Activated T-helper 1 cell treated with Interleukin-2 at 50 U/mL for 16 hours (primary cell): ENCODE data around the gene OGFOD2.
"Not testable (repeated sequence)": the region's sequence is repeated elsewhere in the genome, so short reads cannot be mapped to it uniquely, and the experiment has no call there.

ENCODE experiments used
- DNase-seq: peaks from one replicate; pipeline ENCODE4 v3.0.0-alpha.2; 2020; ENCODE audit warnings: low read depth

The OGFOD2 gene

DNA sequence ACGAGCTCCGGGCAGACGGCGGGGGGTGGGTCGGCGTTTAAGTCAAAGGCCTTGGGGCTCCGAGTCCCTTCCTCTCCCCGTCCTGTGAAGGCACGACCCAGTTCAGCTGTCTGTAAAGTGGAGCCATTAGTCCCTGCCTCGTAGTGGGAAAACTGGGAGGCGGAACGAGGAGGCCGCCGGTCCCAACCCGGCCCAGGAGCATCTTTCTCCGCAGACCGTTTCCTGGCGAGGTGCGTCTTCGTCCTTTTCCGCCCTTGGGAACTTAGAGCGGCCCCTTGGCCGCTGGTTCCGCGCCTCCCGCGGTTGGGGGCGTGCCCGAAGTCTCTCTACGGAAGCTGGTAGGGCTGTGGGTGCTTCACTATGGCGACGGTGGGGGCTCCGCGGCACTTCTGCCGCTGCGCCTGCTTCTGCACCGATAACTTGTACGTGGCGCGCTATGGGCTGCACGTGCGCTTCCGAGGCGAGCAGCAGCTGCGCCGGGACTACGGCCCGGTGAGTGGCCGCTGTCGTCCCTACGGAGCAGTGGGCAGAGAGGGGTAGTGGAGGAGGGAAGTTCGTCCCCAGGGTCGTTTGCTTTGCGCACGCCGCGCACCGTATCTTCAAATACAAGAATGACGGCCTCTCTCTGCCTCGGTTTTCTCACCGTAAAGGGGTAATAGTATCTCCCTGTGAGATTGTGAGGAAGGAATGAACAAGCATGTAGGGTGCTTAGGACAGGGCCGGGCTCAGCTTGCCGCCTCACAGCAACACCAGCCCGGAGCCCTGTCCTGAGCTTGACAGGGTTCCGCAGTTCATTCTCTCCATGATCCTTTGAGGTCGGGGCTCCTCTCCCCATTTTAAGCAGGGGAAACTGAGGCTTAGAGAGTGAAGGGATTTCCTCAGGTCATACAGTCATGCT, at the start of gene OGFOD2:
Gene OGFOD2, plus strand, starts transcription at position 353 of the 898 bp plus-strand sequence. Its CDS starts 8 bp downstream, at position 361.
- peak; percentile 88 for DNase-seq

DNA sequence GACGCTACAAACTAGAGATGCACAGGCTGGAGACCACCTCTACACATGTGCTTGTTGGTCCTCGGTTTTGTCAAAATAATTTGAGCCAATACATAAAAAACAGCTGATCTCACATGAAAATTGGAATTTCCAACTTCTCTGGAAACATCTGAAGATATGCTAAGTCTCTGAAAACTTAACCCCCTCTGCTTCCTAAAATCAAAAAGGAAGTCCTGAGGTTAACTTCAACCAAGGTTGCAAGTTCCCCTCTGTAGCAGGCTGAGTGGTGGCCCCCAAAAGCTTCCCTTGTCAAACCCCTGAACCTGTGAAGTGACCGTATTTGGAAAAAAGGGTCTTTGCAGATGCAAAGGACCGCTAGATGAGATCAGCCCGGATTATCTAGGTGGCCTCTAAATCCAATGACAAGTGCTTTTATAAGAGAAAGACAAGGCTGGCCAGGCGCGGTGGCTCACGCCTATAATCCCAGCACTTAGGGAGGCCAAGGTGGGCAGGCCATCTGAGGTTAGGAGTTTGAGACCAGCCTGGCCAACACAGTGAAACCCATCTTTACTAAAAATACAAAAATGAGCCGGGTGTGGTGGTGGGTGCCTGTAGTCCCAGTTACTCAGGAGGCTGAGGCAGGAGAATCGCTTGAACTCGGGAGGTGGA, 47.2 kb upstream of the OGFOD2 start:
- DNase-seq: no peak

DNA sequence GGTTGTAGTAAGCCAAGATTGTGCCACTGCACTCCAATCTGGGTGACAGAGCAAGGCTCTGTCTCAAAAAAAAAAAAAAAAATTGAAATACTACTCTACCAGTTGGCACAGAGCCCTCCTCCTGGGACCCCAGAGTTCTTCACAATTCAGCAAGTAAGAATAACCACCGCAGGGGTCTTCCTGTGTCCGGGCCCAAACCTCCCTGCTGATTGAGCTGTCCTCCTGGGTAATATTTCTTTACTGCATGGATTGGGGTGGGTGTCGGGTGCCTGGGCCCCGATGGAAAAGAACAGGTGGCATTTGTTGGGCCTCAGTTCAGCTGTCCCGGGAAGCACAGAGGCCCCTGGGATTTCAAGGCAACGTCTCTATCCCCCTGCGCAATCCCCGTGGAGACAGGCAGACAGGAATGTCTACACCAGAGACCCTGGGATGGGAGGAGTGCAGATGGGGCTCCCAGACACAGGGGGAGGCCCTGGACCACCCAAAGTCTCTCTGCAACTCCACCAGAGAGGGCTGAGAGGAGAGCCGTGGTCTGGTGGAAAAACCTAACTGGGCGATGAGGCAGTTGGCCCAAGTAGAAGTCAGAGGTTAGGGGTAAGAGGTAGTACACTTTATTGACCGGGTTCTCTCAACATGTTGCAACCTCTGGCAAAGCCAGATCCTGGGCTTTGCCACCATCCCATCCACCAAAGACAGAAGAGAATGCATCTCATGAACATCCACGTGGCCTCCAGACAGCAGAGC, 46.5 kb upstream of the OGFOD2 start:
- DNase-seq: no peak

DNA sequence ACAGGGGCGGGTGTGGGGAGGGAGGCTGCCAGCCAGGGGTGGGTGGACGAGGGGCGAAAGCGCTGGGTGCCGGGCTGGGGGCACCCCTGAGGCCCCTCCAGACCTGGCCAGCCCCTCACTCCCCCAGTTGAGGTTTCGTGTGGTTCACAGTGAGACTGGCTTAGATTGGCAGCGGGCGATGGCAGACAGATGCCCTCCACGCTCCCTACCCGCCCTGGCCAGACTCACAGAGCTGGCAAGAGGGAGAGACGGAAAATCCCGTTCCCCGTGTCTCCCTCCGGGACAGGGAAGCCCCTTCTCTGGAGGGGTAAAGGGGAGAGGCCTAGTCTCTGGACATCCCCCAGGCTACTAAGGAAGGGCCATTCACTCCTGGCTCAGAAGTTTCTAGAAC, 45.9 kb upstream of the OGFOD2 start:
- no peak for DNase-seq

DNA sequence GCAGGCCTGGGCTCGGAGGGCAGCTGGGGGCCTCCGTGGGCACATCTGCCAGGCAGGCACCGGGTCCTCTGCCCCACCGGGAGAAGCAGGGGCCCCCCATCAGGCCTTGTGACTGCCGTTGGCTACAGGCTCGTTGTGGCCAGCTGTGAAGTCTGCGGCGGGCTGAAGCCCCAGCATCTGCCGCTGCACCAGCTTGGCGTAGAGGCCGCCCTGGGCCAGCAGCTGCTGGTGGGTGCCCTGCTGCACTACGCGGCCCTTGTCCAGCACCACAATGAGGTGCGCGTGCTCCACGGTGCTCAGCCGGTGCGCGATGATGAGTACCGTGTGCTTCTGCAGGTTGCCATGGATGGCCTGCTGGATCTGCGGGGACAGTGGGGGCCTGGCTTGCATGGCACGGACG, 45.2 kb upstream of the OGFOD2 start:
- no peak for DNase-seq

DNA sequence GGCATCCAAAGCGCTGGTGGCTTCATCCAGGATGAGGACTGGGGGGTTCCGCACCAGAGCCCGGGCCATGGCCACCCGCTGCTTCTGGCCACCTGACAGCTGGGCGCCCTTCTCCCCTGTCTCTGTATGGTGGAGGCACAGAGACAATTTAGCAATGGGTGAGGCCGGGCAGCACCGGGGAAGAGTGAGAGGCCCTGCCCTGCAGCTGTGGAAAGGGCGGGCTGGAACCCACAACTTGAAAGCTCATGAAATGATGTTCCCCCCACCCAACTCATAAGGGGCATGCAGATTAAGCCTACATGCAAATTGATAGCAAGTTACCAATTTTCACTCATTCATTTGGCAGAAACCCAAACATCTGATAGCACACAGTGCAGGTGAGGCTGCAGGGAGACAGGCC, 42.8 kb upstream of the OGFOD2 start:
- DNase-seq: no peak

DNA sequence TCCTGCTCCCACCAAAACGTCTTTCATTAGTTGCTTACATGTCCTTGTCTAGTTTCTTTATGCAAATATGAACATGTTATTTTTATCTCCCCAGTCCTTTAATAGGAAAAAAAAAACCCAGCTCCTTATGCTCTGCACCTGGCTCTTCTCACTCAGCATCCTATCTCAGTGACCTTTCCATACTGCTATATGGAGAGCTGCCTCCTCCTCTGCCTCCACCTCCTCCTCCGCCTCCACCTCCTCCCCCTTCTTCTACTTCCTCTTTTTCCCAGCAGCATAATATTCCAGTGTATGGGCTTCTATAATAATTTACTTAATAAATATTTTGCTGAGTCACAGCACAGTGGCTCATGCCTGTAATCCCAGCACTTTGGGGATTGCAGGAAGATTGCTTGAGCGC, 40.3 kb upstream of the OGFOD2 start:
- DNase-seq: no peak

DNA sequence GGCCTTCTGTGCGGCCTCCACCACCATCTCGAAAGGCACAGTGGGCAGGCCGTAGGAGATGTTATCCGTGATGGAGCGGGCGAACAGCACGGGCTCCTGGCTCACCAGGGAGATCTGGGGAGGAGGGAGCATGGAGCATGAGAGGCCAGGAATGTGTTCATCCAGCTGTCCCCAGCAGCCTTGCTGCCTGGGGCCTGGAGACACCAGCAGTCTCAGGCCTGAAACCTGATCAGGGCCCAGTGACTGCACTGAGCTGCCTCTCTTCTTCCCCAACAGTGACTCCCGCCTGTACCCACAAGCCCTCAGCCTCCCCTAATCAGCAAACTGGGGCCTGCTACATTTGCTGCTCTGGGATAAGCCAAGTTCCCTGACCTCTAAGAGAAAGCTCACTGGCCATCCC, 39.7 kb upstream of the OGFOD2 start:
- no peak for DNase-seq

DNA sequence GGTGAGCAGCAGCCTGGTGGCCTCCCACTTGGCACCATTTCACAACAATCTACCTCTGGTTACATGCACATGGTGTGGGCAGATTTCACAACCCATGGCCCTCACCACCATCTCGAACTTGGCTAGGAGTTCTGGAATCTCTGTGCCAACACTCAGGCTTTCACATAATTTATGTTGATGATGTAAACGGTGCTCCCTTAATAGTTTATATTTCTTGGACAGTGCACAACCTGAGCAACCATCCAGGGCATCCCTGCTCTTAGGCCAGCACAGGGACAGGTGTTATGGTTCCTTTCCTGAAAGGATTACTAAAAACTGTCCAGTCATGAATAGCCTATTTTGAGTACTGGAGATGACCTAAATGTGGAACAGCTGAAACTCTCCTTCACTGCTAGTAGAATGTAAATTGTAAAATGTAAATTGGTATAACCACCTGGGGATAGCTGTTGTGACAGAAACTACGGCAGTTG, 37.4 kb upstream of the OGFOD2 start:
- no peak for DNase-seq

DNA sequence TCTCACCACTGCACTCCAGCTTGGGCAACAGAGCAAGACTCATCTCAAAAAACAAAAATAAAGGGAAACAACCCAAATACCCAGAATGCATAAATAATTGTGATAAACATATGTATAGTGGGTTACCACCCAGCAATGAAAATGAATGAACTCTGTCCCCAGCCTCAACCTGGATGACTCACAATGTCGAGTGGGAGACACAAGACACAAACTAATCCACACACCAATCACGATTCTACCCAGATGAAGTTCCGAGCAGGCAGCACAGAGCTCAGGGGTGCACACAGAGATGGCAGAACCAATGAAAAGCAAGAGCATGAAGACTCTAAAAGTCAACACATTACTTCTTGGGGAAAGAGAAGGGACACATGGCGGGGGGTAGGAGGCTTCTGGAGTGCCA, 35.9 kb upstream of the OGFOD2 start:
- DNase-seq: no peak

DNA sequence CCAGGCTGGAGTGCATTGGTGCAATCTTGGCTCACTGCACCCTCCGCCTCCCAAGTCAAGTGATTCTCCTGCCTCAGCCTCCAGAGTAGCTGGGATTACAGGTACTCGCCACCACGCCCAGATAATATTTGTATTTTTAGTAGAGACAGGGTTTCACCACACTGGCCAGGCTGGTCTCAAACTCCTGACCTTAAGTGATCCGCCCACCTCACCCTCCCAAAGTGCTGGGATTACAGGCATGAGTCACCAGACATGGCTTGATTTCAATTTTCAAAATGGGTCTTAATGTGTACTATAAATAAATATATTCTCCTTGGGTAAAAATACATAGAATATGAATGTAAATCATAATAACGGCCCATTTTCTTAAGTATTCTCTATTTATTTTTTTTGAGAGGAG, 33.7 kb upstream of the OGFOD2 start:
- not testable (repeated sequence) for DNase-seq

DNA sequence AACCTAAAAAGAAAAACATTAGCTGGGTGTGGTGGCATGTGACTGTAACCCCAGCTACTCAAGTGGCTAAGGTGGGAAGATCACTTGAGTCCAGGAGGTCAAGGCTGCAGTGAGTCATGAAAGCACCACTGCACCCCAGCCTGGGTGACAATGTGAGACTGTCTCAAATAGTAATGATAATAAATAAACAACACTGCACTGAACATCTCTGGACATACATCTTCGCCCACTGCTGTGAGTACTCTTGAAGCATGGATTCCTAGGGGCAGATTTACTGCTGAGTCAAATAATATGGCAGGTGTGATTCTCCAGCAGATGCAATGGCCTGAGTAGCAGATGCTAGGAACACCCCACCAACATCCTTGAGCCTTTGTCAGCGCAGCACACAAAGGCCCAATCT, 32.4 kb upstream of the OGFOD2 start:
- DNase-seq: no peak

DNA sequence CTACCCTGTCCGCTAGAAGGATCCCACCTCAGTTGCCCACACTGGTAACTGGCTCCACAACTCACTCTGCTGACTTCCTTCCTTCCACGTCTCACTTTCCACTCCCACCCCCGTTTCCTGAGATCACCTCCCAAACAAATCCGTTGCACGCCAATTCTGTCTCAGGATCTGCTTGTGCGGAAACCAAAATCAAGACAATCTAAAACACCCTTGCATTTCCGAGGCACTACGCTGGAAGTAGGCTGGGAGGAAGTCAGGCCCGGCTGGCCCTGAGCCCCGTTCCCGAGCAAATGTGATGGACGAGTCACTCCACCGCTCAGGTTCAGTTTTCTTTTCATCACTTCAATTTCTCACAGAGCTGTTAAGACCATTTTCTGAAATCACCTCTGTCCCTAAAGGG, 31.8 kb upstream of the OGFOD2 start:
- no peak for DNase-seq

DNA sequence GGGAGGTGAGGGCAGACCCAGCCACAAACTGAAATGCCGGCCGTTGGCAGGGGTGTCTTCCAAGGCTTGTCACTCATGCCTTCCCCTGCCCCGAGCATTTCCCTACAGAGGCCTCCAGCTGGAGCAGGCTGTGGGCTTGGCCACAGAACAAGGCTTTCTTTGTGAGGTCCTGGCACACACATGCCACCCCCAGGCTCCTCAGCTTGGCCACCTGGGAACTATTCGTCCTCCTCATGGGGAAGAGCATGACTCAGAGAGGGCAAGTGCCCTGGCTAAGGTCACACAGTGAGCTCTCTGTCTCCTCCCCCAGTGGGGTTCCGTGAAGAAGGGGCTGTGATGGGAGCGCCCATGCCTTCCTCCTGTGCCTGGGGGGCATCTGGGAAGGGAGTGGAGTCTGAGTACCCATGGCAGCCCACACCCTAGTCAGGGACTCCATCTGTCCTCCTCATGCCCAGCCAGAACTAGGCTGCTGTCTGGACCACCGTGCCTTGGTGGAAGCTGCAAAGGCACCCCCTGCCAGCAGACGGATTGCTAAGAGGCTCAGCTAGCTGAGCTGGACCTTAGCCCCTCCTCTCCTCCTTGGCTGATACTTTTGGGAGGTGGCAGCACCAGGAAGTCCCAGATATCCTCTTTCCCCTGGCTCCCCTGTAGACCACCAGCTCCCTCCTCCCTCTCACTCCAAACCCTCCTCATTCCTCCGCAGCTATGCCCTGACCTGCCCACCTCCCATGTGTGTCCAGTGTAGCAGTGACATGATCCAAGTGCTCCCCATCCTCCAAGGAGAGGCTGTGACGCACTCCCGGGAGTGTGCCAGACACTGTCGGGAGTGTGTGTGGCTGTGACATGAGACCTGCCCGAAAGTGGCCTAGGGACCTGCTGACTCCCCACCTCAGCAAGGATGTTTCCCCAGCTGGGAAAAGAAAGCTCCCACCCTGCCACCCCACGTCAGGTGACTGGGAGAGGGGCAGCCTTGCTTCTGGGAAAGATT, 30.1 kb upstream of the OGFOD2 start:
- no peak for DNase-seq

DNA sequence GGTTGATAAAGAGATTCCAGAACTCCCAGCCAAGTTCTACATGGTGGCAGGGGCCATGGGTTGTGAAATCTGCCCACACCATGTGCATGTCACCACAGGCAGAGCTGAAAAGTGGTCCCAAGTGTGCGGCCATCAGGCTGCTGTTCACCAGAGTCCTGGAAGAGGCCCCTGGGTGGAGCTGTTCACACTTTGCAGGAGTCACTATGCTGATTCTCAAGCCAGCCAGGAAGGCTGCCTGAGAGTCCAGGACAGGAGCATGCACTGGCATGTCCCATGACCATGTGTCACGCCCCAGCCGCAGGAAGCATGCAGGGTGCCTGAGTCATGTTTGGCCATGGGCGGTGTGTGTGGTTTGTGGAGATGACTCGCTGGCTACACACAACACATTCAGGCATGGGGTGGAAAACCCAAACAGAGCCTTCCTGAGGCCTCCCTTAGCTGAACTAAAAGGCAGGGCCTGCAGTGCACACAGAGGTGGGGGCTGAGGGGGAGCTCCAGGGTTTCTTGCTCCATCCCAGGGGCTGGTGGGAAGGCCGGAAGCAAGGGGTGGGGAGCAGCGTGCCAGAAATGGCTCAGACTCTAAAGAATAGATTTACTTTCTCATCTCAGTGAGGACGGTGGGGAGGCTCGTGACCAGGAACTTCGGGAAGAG, 28.2 kb upstream of the OGFOD2 start:
- DNase-seq: peak; percentile 57

DNA sequence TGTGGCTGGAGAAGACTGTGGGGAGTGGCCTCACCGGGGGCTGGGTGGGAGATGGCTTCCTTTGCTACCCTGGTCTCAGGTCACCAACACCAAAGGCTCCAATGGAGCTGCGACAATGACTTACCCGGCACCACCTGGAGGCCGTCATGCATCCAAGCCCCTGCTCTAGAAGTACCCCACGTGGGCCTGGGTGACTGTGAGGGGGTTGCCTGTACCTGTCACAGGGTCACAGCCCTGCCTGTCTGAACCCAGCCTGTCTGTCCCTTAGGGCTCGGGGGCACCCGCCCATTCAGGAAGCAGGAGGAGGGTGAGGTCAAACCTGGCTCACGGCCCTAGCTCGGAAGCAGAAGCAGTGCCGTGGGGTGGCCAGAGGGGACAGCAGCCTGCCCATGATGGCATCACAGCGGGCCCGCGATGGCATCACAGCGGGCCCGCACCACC, 27.7 kb upstream of the OGFOD2 start:
- no peak for DNase-seq

DNA sequence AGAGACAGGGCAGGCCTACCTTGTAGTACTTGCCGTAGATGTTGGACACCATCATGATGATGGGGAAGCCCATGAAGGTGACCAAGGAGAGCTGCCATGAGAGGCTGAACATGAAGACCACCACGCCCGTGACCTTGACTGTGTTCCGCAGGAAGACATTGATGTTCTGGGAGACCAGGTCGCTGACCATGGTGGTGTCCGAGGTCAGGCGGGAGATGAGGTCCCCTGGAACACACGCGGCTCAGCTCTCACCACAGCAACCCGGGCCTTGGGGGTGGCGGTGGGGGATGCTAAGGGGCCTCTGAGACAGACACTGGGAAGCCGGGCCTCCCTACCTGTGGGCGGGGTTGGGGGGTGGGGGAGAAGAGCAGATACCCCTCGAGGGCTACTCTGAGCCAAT, 26.4 kb upstream of the OGFOD2 start:
- DNase-seq: no peak

DNA sequence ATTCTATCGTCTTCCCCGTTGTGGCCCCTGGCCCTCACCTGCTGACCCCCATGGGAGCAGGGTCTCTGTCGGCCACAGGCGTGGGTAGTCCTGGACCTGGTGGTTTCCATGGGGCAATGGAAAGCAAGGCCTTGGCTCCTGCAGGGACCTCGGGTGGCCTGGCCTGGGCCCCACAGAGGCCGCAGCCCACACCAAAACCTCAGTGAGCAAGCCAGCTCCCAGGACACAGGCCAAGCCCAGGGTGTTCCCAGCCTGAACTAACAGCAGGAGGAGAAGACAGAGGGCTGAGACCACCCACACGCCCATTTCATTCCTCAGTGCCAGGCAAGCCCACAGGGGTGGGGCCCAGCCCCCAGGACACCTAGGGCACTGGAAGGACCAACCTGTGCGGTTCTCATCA, 25.6 kb upstream of the OGFOD2 start:
- no peak for DNase-seq

DNA sequence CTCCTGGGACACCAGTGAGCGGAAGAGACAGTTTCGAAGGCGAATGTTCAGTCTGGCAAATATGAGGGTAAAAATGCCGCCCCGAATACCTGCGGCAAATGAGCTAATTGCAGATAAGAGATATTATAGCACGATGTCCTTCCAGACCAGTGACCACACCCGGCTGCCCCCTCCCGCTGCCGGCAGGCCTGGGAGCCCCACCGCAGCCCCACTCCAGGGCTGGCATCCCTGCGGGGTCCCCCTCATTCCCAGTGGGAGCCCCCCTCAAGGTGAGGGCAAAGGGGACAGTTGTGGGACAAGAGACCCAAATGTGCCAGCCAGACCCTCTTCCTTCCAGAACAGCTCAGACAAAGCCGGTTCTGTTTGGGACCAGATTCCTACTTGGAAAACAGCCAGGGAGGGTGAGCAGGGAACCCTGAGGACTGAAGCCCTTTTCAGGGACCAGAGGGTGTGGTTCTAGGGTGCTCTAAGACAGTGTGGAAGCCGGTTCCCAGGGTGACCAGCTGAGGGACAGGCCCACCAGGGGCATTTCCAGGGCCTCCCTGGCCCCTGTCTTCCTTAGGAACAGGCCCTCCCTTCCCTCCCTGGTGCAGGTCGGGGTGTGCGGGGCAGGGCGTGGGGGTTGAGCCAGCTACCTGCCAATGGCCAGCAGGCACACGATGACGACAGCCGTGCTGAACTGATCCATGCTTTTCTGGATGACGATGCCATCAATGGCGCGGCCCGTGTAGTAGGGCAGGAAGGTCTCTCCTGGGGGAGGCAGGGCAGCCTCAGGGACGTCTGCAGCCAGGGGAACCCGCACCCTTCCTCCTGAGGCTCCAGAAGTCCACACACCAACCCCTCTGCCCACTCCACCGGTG, 25.0 kb upstream of the OGFOD2 start:
- no peak for DNase-seq

DNA sequence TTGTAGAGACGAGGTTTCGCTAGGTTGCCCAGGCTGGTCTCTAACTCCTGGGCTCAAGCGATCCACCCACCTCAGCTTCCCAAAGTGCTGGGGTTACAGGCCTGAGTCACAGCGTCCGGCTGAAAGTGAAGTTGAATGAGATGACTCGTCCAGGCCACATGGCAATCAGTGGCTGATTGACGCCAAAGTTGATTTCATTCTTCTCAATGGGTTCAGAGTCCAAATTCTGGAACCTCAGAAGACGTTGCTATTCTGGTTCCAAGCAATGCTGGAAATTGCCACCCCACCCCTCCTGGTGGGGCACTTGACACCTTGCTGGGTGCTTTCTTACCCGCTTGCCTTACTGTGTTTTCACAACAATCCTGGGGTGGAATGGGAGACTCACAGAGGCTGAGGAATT, 23.6 kb upstream of the OGFOD2 start:
- no peak for DNase-seq
